Stomach (tissue), 4 donors: ENCODE results near the gene LIN7A.

Experiments
- EP300 ChIP-seq: sonication (generic); formaldehyde crosslinking; IDR thresholded peaks from one replicate; pipeline ENCODE4 v1.6.1; 2017; ENCODE audit warnings: antibody characterized with exemption
- POLR2A ChIP-seq, 4 donors: fragments of 450-650 bp; IDR thresholded peaks; one replicate each; pipeline ENCODE4 v1.6.1; 2016; ENCODE audit warnings: antibody characterized with exemption in 4 of 4, control low read depth in 2 of 4, mild to moderate bottlenecking in 1 of 4, moderate library complexity in 1 of 4
- POLR2AphosphoS5 ChIP-seq, 3 donors: sonication (generic); formaldehyde crosslinking; IDR thresholded peaks; one replicate each; pipeline ENCODE4 v1.6.1; 2016; ENCODE audit warnings: antibody characterized with exemption in 3 of 3
- TF ChIP-seq, protein P1 (sequence below), 7 experiments: fragments of 450-650 bp in 4 of 7; fragments of 200-600 bp in 3 of 7; sonication (generic) in 3 of 7; IDR thresholded peaks; one replicate each; pipeline ENCODE4 v1.5.1; 2016 to 2019; ENCODE audit warnings: antibody characterized with exemption in 7 of 7, control low read depth in 2 of 7, mild to moderate bottlenecking in 1 of 7

DNA sequence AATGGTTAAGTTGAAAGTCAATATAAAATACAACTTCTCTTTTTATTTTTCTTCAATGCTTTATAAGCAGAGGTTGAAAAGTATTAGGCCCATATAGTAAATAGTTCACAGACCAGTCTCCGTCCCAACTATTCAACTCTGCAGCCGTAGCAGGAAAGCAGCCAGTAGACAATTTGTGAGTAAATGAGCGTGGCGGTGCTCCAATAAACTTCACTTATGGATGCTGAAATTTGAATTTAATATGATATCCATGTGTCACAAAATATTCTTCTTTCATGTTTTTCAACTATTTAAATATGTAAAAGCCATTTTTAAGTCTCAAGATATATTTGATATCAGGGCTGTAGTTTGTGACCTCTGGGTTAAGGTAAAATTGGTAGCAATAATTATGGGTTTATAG, 17.7 kb downstream of the LIN7A start:
- TF ChIP-seq, protein P1, sequence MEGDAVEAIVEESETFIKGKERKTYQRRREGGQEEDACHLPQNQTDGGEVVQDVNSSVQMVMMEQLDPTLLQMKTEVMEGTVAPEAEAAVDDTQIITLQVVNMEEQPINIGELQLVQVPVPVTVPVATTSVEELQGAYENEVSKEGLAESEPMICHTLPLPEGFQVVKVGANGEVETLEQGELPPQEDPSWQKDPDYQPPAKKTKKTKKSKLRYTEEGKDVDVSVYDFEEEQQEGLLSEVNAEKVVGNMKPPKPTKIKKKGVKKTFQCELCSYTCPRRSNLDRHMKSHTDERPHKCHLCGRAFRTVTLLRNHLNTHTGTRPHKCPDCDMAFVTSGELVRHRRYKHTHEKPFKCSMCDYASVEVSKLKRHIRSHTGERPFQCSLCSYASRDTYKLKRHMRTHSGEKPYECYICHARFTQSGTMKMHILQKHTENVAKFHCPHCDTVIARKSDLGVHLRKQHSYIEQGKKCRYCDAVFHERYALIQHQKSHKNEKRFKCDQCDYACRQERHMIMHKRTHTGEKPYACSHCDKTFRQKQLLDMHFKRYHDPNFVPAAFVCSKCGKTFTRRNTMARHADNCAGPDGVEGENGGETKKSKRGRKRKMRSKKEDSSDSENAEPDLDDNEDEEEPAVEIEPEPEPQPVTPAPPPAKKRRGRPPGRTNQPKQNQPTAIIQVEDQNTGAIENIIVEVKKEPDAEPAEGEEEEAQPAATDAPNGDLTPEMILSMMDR (IDR thresholded peaks at IDR 0.05) = no peak
- TF ChIP-seq POLR2A (IDR thresholded peaks at IDR 0.05) (no peak), EP300 (no peak), POLR2AphosphoS5 (IDR thresholded peaks at IDR 0.05) (no peak)
